Lower leg skin (tissue), 4 donors: Measurements from ENCODE around the gene MYMX. TPM values are rescaled to one million over a fixed set of nuclear protein-coding genes. Genes with fewer than 3 reads are reported as not detected.

Experiments used
- DNase-seq, 2 donors: peaks; one replicate each; pipeline ENCODE4 v3.0.0-alpha.2; 2019; ENCODE audit warnings: low spot score in 2 of 2
- H3K4me3 ChIP-seq: fragments of 200-600 bp; sonication (generic); 2 replicates; pipeline ENCODE4 v1.5.1; 2017; ENCODE audit warnings: mild to moderate bottlenecking, low read depth; ENCODE audit not compliant: poor library complexity, severe bottlenecking
- POLR2A ChIP-seq, 2 donors: fragments of 450-650 bp; IDR thresholded peaks; one replicate each; pipeline ENCODE4 v1.6.1; 2016 to 2017; ENCODE audit warnings: antibody characterized with exemption in 2 of 2, mild to moderate bottlenecking in 1 of 2, moderate library complexity in 1 of 2
- WGBS, 2 donors: methylation state at CpG; one replicate each; pipeline ENCODE4 v1.1.5; 2018; 5-methylcytosine and 5-hydroxymethylcytosine counted together
- intact Hi-C: fragments of 100-400 bp; cut with DNase I; formaldehyde crosslinking; loops from one replicate; pipeline ENCODE4 v1.15.0; 2023; ENCODE audit warnings: low total_unique reads
- total RNA-seq, 4 donors: library from RNA; depleted of rRNA; stranded (reverse); fragments of >200 nt; gene quantifications; one replicate each; pipeline ENCODE4 v1.1.0, GENCODE V29; 2016
- TF ChIP-seq, protein P1 (sequence below), 3 donors: fragments of 450-650 bp; IDR thresholded peaks; one replicate each; pipeline ENCODE4 v1.5.1; 2016; ENCODE audit warnings: antibody characterized with exemption in 3 of 3, mild to moderate bottlenecking in 3 of 3, moderate library complexity in 2 of 3

MYMX gene
- total RNA-seq, 4 donors from 2014 or later: 0.69 TPM; not detected in 3

DNA sequence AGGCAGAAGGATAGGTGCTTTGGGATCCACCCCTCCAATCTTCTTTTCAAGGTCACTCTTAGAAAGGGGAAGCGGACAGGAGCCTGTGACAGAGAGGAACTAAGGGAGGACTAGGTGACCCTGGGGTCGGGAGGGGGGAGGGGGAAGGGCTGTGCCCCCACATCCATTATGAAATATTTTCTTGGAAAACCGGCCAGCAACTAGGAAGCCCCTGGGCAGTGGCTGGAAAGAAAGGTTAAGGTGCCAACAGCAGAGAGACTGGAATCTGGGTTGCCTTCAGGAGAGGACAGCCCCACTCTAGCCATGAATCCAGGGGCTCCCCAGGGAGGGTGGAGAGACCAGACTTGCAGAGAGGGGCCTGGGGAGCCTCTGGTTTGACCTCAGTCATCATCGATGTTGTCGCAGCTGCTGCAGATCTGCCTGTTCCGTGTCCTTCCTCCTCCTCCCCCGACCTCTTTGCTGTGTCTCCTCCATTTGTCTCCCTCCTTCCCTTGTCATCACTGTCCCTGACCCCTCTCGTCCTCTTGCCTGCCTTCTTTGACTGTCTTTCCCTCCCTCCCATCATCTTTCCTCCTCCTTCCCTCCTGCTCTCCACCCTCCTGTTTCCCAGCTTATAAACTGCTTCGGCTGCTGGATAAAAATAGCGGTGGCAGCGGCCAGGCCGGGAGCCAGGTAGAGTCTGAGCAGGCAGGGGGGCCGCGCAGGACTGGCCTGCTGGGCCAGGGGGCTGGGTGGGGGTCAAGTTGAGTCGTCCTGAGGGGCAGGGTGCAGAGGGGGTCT is 9.8 kb downstream of the MYMX start:
- intact Hi-C loops: no loop called here
- no peak overlapping the region for H3K4me3 ChIP-seq
- TF ChIP-seq, protein P1, sequence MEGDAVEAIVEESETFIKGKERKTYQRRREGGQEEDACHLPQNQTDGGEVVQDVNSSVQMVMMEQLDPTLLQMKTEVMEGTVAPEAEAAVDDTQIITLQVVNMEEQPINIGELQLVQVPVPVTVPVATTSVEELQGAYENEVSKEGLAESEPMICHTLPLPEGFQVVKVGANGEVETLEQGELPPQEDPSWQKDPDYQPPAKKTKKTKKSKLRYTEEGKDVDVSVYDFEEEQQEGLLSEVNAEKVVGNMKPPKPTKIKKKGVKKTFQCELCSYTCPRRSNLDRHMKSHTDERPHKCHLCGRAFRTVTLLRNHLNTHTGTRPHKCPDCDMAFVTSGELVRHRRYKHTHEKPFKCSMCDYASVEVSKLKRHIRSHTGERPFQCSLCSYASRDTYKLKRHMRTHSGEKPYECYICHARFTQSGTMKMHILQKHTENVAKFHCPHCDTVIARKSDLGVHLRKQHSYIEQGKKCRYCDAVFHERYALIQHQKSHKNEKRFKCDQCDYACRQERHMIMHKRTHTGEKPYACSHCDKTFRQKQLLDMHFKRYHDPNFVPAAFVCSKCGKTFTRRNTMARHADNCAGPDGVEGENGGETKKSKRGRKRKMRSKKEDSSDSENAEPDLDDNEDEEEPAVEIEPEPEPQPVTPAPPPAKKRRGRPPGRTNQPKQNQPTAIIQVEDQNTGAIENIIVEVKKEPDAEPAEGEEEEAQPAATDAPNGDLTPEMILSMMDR (IDR thresholded peaks at IDR 0.05): no peak
- TF ChIP-seq POLR2A (IDR thresholded peaks at IDR 0.05): no peak
- DNase-seq: no peak
- WGBS, 2 donors: 32 to 46% methylated on average over 15 of the region's 15 CpGs

DNA sequence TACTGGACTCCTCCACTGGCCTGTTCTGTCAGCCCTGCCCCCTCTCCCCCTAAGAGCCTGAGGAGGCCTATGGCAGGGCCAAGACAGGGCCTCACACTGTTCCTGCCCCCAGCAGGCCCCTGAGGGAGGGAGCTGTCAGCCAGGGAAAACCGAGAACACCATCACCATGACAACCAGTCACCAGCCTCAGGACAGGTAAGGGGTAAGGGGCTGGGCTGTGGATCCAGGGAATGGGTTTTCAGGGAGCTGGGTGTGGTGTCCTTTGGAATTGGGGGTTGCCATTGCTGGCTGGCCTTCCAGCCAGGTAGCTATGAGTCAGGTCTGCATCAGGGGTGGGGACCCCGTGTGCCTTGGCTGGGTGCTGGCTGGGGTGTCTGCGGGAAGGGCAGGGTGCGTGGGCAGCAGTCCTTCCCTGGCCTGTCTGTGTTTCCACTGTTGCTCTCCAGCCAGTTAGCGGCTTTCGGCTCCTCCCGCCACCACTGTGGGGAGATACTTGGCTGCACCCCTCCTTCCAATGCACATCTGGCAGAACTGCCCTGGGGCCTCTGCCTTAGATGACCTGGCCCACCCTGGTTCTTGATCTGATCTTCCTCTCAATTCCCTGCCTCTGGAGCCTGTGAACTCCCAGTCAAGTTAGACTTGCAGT is 10.5 kb downstream of the MYMX start:
- 34 to 72% methylated on average over 6 to 7 of the region's 7 CpGs for WGBS, 2 donors
- intact Hi-C loops: no loop called here
- no peak for DNase-seq
- H3K4me3 ChIP-seq: no peak overlapping the region
- TF ChIP-seq POLR2A (IDR thresholded peaks at IDR 0.05): no peak
- TF ChIP-seq, protein P1 (IDR thresholded peaks at IDR 0.05): no peak

DNA sequence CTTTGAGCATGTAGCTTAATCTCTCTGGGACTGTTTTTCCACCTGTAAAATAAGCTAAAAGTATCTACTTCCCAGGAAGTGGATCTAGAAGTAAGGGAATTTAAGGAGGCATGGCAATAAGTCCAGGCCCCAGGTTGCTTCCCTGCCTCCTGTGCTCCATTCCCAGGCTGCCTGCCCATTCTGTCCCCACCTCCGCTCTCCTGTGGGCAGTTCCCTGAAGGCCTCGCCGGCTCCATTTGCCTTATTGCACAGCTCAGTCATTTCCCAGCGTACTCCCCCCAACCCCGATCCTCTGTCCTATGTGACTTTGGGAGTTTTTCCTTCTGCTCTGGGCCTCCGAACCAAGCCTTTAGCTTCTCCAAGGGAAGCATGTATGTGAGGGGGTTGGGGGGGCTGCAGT is 11.3 kb downstream of the MYMX start:
- TF ChIP-seq, protein P1 (IDR thresholded peaks at IDR 0.05): no peak
- no peak for TF ChIP-seq POLR2A (IDR thresholded peaks at IDR 0.05)
- no peak for DNase-seq
- H3K4me3 ChIP-seq: no peak overlapping the region
- 82 to 88% methylated on average over 6 of the region's 6 CpGs for WGBS, 2 donors
- intact Hi-C loops: no loop called here

DNA sequence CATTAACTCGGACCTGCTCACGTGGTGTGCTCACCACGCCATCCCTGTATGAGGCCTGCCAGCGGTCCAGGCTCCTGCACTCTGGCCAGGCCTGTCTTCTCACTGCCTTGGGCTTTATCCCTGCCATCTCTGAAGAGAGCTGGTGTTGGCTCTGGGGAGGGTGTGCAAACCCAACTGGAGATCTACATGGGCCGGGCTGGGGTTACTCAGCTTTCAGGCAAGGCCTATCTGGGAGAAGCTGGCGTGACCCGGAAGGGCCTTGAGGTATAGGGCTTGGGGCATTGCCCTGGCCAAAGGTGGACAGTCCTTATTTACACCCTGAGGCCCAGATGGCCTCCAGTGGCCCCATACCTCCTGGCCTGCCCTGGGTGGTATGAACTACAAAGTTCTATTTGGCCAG is 11.7 kb downstream of the MYMX start:
- no peak overlapping the region for H3K4me3 ChIP-seq
- DNase-seq: no peak
- TF ChIP-seq POLR2A (IDR thresholded peaks at IDR 0.05): no peak
- TF ChIP-seq, protein P1 (IDR thresholded peaks at IDR 0.05): no peak
- WGBS, 2 donors: 86 to 89% methylated on average over 7 of the region's 7 CpGs
- intact Hi-C loops: no loop called here

DNA sequence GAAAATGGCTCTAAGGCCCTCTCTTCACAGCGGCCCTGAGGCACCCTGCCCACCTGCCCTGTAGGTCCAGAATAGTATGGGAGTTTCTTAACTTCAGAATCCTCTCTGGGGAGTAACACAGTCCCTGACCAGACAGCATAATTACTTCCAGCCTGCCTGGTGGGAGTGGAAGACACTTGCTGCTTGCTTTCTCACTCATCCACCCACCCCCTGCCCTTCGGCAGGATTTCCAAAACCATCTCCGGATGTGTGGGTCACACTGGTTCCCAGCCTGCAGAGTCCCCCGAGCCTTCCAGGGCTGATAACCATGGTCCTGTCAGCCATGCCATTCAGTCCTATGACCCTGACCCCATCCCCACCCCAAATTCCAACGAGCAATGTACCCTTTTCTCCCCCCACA is 12.1 kb downstream of the MYMX start:
- no peak for DNase-seq
- intact Hi-C loops: no loop called here
- TF ChIP-seq POLR2A (IDR thresholded peaks at IDR 0.05): no peak
- TF ChIP-seq, protein P1 (IDR thresholded peaks at IDR 0.05): no peak
- WGBS, 2 donors: 72 to 87% methylated on average over 5 of the region's 5 CpGs
- no peak overlapping the region for H3K4me3 ChIP-seq
